Natural killer cell (primary cell): Measurements from ENCODE around the gene SLC5A1. TPM values are rescaled to one million over a fixed set of nuclear protein-coding genes. Genes with fewer than 3 reads are reported as not detected.

Experiments used
- ATAC-seq, 3 donors: fragments of 150-1000 bp in 2 of 3; fragments of 200-7000 bp in 1 of 3; cut with Tn5 transposase; 1 replicate in 1 of 3; 2 replicates in 2 of 3; pipeline ENCODE4 v1.10.0; 2021; ENCODE audit warnings: mild to moderate bottlenecking in 2 of 3, moderate library complexity in 2 of 3
- DNase-seq, 2 donors: peaks; one replicate each; pipeline versions ENCODE4 v3.0.0 to v3.0.0-alpha.2; 2013 to 2021; ENCODE audit warnings: mixed read lengths in 1 of 2
- H3K27ac ChIP-seq: one replicate; pipeline ENCODE4 v1.5.1; 2013; ENCODE audit warnings: mild to moderate bottlenecking, low read length
- H3K27me3 ChIP-seq: one replicate; pipeline ENCODE4 v1.6.1; 2013; ENCODE audit warnings: low read length; ENCODE audit not compliant: control insufficient read depth, insufficient read depth
- H3K36me3 ChIP-seq: one replicate; pipeline ENCODE4 v1.6.1; 2013; ENCODE audit warnings: low read length; ENCODE audit not compliant: control insufficient read depth, insufficient read depth
- H3K4me1 ChIP-seq: one replicate; pipeline ENCODE4 v1.6.1; 2013; ENCODE audit warnings: low read length; ENCODE audit not compliant: control insufficient read depth, insufficient read depth
- H3K4me3 ChIP-seq: one replicate; pipeline ENCODE4 v1.5.1; 2013; ENCODE audit warnings: low read length
- H3K9me3 ChIP-seq: one replicate; pipeline ENCODE4 v1.6.1; 2013; ENCODE audit warnings: low read length; ENCODE audit not compliant: control insufficient read depth, insufficient read depth
- H3K27ac Mint-ChIP-seq, 2 donors: one replicate each; pipeline ENCODE4 v1.8.0; 2022; ENCODE audit warnings: mild to moderate bottlenecking in 2 of 2, mixed read lengths in 2 of 2, moderate library complexity in 1 of 2
- H3K27me3 Mint-ChIP-seq, 2 donors: one replicate each; pipeline ENCODE4 v1.8.0; 2022; ENCODE audit warnings: low read depth in 2 of 2, mixed read lengths in 2 of 2
- H3K36me3 Mint-ChIP-seq: one replicate; pipeline ENCODE4 v1.8.0; 2022; ENCODE audit warnings: mixed read lengths
- H3K4me1 Mint-ChIP-seq, 2 donors: one replicate each; pipeline ENCODE4 v1.8.0; 2022; ENCODE audit warnings: mixed read lengths in 2 of 2
- H3K4me3 Mint-ChIP-seq: one replicate; pipeline ENCODE4 v1.8.0; 2022; ENCODE audit warnings: mild to moderate bottlenecking, moderate library complexity, mixed read lengths
- H3K9me3 Mint-ChIP-seq, 2 donors: one replicate each; pipeline ENCODE4 v1.8.0; 2022; ENCODE audit warnings: mixed read lengths in 2 of 2
- WGBS: methylation state at CpG from one replicate; pipeline ENCODE4 v1.1.7; 2013; ENCODE audit warnings: missing lambda C conversion rate; ENCODE audit not compliant: insufficient coverage; 5-methylcytosine and 5-hydroxymethylcytosine counted together
- intact Hi-C: fragments of 100-400 bp; cut with micrococcal nuclease; formaldehyde crosslinking; loops from one replicate; pipeline ENCODE4 v1.14.2; 2022
- total RNA-seq, 4 donors: library from RNA; stranded (reverse); fragments of 120-200 nt in 1 of 4; gene quantifications; one replicate each; pipeline versions ENCODE4 v1.2.3 to v1.2.4, GENCODE V29; 2013 to 2022
- TF ChIP-seq, protein P1 (sequence below): fragments of 200-600 bp; IDR thresholded peaks from one replicate; pipeline ENCODE4 v1.8.0; 2022; ENCODE audit warnings: antibody characterized with exemption

Gene SLC5A1
- total RNA-seq, 3 donors from 2014 or later (not counting 1 experiment from before 2014, with no cell fraction given) = not detected

DNA sequence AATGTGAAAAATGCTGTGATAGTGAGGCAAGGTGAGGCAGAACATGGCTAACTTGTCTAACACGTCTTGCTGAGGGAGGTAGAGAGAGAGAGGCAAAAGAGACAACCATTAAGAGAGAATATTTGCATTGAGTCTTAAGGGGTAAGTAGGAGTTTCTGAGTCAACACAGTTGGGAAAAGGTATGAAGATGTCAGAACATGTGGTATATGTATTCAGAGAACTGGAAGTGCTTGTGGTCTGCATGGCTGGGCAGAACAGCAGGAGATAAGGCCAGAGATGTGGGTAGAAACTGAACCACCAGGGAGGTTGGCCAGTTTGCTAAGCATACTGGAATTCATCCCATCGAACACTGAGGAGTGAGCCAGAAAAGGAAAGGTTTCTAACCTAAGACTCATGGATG is 25.0 kb upstream of the SLC5A1 start:
- Mint-ChIP-seq H3K27ac (no peak overlapping the region), H3K4me1 (no peaks in the 10 kb centered on the region), H3K9me3 (peaks cover 5% of the 10 kb centered on the region in 2 donors), H3K27me3 (peaks cover 10 to 35% of the 10 kb centered on the region in 2 donors), H3K4me3 (no peak overlapping the region), H3K36me3 (peaks cover 9% of the 10 kb centered on the region)
- H3K27me3 ChIP-seq = no peaks in the 10 kb centered on the region
- intact Hi-C loops = no loop called here
- 73% methylated on average over 2 of the region's 2 CpGs for WGBS
- no peak for DNase-seq
- no peak overlapping the region for H3K27ac ChIP-seq
- peaks cover 6% of the 10 kb centered on the region for H3K9me3 ChIP-seq
- no peaks in the 10 kb centered on the region for H3K36me3 ChIP-seq
- TF ChIP-seq, protein P1, sequence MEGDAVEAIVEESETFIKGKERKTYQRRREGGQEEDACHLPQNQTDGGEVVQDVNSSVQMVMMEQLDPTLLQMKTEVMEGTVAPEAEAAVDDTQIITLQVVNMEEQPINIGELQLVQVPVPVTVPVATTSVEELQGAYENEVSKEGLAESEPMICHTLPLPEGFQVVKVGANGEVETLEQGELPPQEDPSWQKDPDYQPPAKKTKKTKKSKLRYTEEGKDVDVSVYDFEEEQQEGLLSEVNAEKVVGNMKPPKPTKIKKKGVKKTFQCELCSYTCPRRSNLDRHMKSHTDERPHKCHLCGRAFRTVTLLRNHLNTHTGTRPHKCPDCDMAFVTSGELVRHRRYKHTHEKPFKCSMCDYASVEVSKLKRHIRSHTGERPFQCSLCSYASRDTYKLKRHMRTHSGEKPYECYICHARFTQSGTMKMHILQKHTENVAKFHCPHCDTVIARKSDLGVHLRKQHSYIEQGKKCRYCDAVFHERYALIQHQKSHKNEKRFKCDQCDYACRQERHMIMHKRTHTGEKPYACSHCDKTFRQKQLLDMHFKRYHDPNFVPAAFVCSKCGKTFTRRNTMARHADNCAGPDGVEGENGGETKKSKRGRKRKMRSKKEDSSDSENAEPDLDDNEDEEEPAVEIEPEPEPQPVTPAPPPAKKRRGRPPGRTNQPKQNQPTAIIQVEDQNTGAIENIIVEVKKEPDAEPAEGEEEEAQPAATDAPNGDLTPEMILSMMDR = no peak
- no peak overlapping the region for H3K4me3 ChIP-seq
- no peaks in the 10 kb centered on the region for H3K4me1 ChIP-seq
- no peak for ATAC-seq

- no peaks in the 10 kb centered on the region for H3K4me1 ChIP-seq
- peaks cover under 1% of the 10 kb centered on the region for H3K9me3 ChIP-seq
- H3K27me3 Mint-ChIP-seq = peaks cover 10 to 35% of the 10 kb centered on the region in 2 donors
- H3K27me3 ChIP-seq = no peaks in the 10 kb centered on the region
- DNase-seq = no peak
- intact Hi-C loops = no loop called here
- H3K4me1 Mint-ChIP-seq = no peaks in the 10 kb centered on the region
- H3K27ac Mint-ChIP-seq = no peak overlapping the region
- no peak for ATAC-seq
- H3K9me3 Mint-ChIP-seq = peaks cover 0 to 2% of the 10 kb centered on the region in 2 donors
- H3K36me3 ChIP-seq = no peaks in the 10 kb centered on the region
- no peak overlapping the region for H3K27ac ChIP-seq
- TF ChIP-seq, protein P1 = no peak
- H3K4me3 Mint-ChIP-seq = no peak overlapping the region
- no peaks in the 10 kb centered on the region for H3K36me3 Mint-ChIP-seq
- no peak overlapping the region for H3K4me3 ChIP-seq
Measured at GRCh38 chr22:32020117-32020516, 22.9 kb upstream of the SLC5A1 start.

- no peak overlapping the region for H3K4me3 ChIP-seq
- intact Hi-C loops = no loop called here
- no peak for DNase-seq
- no peak for ATAC-seq
- Mint-ChIP-seq H3K9me3 (peaks cover 0 to 2% of the 10 kb centered on the region in 2 donors), H3K36me3 (no peaks in the 10 kb centered on the region), H3K27me3 (peaks cover 10 to 35% of the 10 kb centered on the region in 2 donors), H3K4me1 (no peaks in the 10 kb centered on the region), H3K4me3 (no peak overlapping the region), H3K27ac (no peak overlapping the region)
- TF ChIP-seq, protein P1 = no peak
- no peaks in the 10 kb centered on the region for H3K4me1 ChIP-seq
- no peaks in the 10 kb centered on the region for H3K36me3 ChIP-seq
- H3K9me3 ChIP-seq = no peaks in the 10 kb centered on the region
- H3K27ac ChIP-seq = no peak overlapping the region
- WGBS = 78% methylated on average over 1 of the region's 3 CpGs
- no peaks in the 10 kb centered on the region for H3K27me3 ChIP-seq
Measured at GRCh38 chr22:32021716-32022115, 21.3 kb upstream of the SLC5A1 start.

DNA sequence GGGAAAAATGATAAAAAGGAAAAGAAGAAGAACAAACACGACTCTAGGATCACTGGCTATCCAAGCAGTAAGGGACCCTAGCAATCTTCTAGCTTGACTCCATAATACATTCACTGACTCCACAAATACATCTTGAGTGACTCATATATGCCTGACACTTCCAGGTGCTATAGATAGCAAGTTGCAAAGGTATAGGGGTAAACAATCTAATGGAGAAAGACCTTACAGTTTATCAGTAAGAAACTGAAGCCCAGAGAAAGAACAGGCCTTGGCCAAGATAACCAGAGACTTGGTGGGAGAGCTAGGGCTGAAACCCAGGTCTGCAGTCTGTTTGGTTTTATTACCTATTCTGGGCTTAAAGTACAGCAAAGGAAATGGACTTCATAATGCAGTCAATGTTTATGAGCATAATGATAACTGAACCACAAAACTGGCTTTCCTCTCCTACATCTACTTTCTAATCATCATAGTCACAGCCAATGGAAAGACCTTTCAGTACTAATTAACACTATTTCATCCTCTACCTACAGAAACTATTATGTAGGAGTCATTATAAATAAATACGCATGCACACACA is 19.7 kb upstream of the SLC5A1 start:
- Mint-ChIP-seq H3K27me3 (peaks cover 4 to 23% of the 10 kb centered on the region in 2 donors), H3K4me3 (no peak overlapping the region), H3K4me1 (no peaks in the 10 kb centered on the region), H3K9me3 (peaks cover 0 to 2% of the 10 kb centered on the region in 2 donors), H3K27ac (no peak overlapping the region), H3K36me3 (no peaks in the 10 kb centered on the region)
- Histone ChIP-seq H3K36me3 (no peaks in the 10 kb centered on the region), H3K4me3 (no peak overlapping the region), H3K27ac (no peak overlapping the region), H3K27me3 (no peaks in the 10 kb centered on the region), H3K4me1 (no peaks in the 10 kb centered on the region), H3K9me3 (no peaks in the 10 kb centered on the region)
- ATAC-seq (no peak), DNase-seq (no peak)
- intact Hi-C loops = no loop called here
- TF ChIP-seq, protein P1 = no peak
- WGBS = 100% methylated on average over 2 of the region's 2 CpGs
